MM.1S (cell line): ENCODE data around the gene OGFOD3.
"Not testable (repeated sequence)": the region's sequence is repeated elsewhere in the genome, so short reads cannot be mapped to it uniquely, and the experiment has no call there.

ENCODE experiments used
- DNase-seq: peaks from one replicate; pipeline ENCODE4 v3.0.0-alpha.2; 2015
- H2AFZ ChIP-seq: fragments of 300-600 bp; sonication (generic); 2 replicates; pipeline ENCODE4 v1.6.0; 2016; ENCODE audit warnings: antibody characterized with exemption, low read length
- H3F3A ChIP-seq: fragments of 300-600 bp; sonication (generic); 2 replicates; pipeline ENCODE4 v1.6.1; 2016; ENCODE audit warnings: mild to moderate bottlenecking, antibody characterized with exemption, low read length, moderate library complexity, mixed read lengths; ENCODE audit not compliant: insufficient read depth
- H3K27ac ChIP-seq: fragments of 300-600 bp; sonication (generic); 2 replicates; pipeline ENCODE4 v1.5.1; 2016; ENCODE audit warnings: mild to moderate bottlenecking, low read length
- H3K27me3 ChIP-seq: fragments of 300-600 bp; sonication (generic); replicated peaks from 2 replicates; pipeline ENCODE4 v1.6.0; 2016; ENCODE audit warnings: low read length; ENCODE audit not compliant: insufficient read depth
- H3K36me3 ChIP-seq: fragments of 300-600 bp; sonication (generic); replicated peaks from 2 replicates; pipeline ENCODE4 v1.6.1; 2016; ENCODE audit warnings: mild to moderate bottlenecking, low read length, mixed read lengths; ENCODE audit not compliant: insufficient read depth
- H3K4me1 ChIP-seq: fragments of 300-600 bp; sonication (generic); 2 replicates; pipeline ENCODE4 v1.6.1; 2016; ENCODE audit warnings: low read length, mixed read lengths
- H3K4me2 ChIP-seq: fragments of 300-600 bp; sonication (generic); 2 replicates; pipeline ENCODE4 v1.6.0; 2016; ENCODE audit warnings: low read depth, low read length
- H3K4me3 ChIP-seq: fragments of 300-600 bp; sonication (generic); 2 replicates; pipeline ENCODE4 v1.5.1; 2016; ENCODE audit warnings: low read length, mixed read lengths
- H3K79me2 ChIP-seq: fragments of 300-600 bp; sonication (generic); 2 replicates; pipeline ENCODE4 v1.6.1; 2016; ENCODE audit warnings: mixed run types, low read length, mixed read lengths
- H3K9ac ChIP-seq: fragments of 300-600 bp; sonication (generic); 2 replicates; pipeline ENCODE4 v1.6.1; 2016; ENCODE audit warnings: low read length, mixed read lengths
- H3K9me2 ChIP-seq: fragments of 300-600 bp; sonication (generic); replicated peaks from 2 replicates; pipeline ENCODE4 v1.6.1; 2016; ENCODE audit warnings: mild to moderate bottlenecking, low read length, mixed read lengths; ENCODE audit not compliant: insufficient read depth
- H3K9me3 ChIP-seq: fragments of 300-600 bp; sonication (generic); replicated peaks from 2 replicates; pipeline ENCODE4 v1.6.1; 2016; ENCODE audit warnings: mild to moderate bottlenecking, low read length, mixed read lengths; ENCODE audit not compliant: insufficient read depth
- H4K20me1 ChIP-seq: fragments of 300-600 bp; sonication (generic); 2 replicates; pipeline ENCODE4 v1.6.1; 2016; ENCODE audit warnings: mild to moderate bottlenecking, low read length, moderate library complexity, mixed read lengths; ENCODE audit not compliant: insufficient read depth
- EZH2 ChIP-seq: fragments of 300-600 bp; sonication (generic); optimal IDR thresholded peaks from 2 replicates; pipeline ENCODE3; 2017; ENCODE audit warnings: low read depth, mild to moderate bottlenecking, antibody characterized with exemption, low read length, mixed read lengths
- EZH2phosphoT487 ChIP-seq: fragments of 300-600 bp; sonication (generic); IDR thresholded peaks from 2 replicates; pipeline ENCODE4 v1.6.1; 2018; ENCODE audit warnings: antibody characterized with exemption, low read length
- TF ChIP-seq, protein P1 (sequence below): fragments of 300-600 bp; sonication (generic); IDR thresholded peaks from 2 replicates; pipeline ENCODE4 v1.5.1; 2016; ENCODE audit warnings: antibody characterized with exemption, low read length, mixed read lengths

Gene OGFOD3

GRCh38 chr17:82382933-82383255, 35.5 kb downstream of the OGFOD3 start:
- H3K4me1 ChIP-seq = peaks cover 3% of the 10 kb centered on the region; the same call in 1 of the 2 replicates
- H3K9ac ChIP-seq = no peak overlapping the region
- no peak overlapping the region for H3K4me3 ChIP-seq
- no peak overlapping the region for H3K27ac ChIP-seq
- H3K36me3 ChIP-seq = no peaks in the 10 kb centered on the region
- no peaks in the 10 kb centered on the region for H4K20me1 ChIP-seq
- TF ChIP-seq EZH2phosphoT487 = no peak
- TF ChIP-seq, protein P1, sequence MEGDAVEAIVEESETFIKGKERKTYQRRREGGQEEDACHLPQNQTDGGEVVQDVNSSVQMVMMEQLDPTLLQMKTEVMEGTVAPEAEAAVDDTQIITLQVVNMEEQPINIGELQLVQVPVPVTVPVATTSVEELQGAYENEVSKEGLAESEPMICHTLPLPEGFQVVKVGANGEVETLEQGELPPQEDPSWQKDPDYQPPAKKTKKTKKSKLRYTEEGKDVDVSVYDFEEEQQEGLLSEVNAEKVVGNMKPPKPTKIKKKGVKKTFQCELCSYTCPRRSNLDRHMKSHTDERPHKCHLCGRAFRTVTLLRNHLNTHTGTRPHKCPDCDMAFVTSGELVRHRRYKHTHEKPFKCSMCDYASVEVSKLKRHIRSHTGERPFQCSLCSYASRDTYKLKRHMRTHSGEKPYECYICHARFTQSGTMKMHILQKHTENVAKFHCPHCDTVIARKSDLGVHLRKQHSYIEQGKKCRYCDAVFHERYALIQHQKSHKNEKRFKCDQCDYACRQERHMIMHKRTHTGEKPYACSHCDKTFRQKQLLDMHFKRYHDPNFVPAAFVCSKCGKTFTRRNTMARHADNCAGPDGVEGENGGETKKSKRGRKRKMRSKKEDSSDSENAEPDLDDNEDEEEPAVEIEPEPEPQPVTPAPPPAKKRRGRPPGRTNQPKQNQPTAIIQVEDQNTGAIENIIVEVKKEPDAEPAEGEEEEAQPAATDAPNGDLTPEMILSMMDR = no peak
- TF ChIP-seq EZH2 = no peak
- H3K9me2 ChIP-seq = no peaks in the 10 kb centered on the region
- H3F3A ChIP-seq = no peaks in the 10 kb centered on the region
- no peak for DNase-seq
- H3K4me2 ChIP-seq = no peak overlapping the region
- H3K27me3 ChIP-seq = no peaks in the 10 kb centered on the region; the same call in 1 of the 2 replicates
- H3K79me2 ChIP-seq = no peaks in the 10 kb centered on the region
- no peak overlapping the region for H2AFZ ChIP-seq
- no peaks in the 10 kb centered on the region for H3K9me3 ChIP-seq

DNA sequence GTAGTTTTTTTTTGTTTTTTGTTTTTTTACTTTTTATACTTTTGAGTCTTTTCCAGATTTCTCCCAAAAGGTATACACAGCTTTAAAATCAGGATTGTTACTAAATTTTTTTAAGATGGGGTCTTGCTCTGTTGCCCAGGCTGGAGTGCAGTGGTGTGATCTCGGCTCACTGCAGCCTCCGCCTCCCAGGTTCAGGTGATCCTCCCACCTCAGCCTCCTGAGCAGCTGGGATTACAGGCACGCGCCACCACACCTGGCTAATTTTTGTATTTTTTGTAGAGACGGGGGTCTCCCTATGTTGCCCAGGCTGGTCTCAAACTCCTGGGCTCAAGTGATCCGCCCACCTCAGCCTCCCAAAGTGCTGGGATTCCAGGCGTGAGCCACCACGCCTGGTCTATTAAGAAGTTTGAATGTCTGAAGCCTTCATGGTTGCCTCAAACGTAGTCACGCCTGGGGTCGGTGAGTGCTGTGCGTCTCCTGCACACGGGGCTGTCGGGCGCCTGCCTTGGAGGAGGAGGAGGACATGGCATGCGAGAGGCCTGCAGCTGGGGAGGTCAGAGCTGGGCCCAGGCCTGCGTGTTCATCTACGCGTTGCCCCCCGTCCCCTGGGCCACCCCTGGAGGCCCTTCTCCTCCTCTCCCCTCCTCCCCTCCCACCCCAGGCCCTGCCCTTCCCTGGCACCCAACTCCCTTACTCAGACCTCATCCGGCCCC, 36.0 kb downstream of the OGFOD3 start:
- not testable (repeated sequence) for H3F3A ChIP-seq, H3K9me3 ChIP-seq, H3K9me2 ChIP-seq, H2AFZ ChIP-seq, H3K27me3 ChIP-seq, H3K4me2 ChIP-seq, H3K36me3 ChIP-seq, H4K20me1 ChIP-seq, H3K79me2 ChIP-seq, DNase-seq, H3K9ac ChIP-seq, H3K27ac ChIP-seq, H3K4me3 ChIP-seq, H3K4me1 ChIP-seq

DNA sequence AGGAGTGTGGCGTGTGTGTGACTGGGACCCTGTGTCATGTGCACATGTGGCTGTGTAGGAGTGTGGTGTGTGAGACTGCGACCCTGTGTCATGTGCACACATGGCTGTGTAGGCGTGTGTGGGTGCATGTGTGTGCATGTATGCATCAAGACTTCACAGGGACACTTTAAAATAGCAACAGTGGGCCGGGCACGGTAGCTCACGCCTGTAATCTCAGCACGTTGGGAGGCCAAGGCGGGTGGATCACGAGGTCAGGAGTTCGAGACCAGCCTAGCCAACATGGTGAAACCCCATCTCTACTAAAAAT, 36.7 kb downstream of the OGFOD3 start:
- not testable (repeated sequence) for H4K20me1 ChIP-seq, DNase-seq, H3K9me3 ChIP-seq, H3K4me2 ChIP-seq, H3K27ac ChIP-seq, H3K27me3 ChIP-seq, H2AFZ ChIP-seq, H3K9me2 ChIP-seq, H3K4me3 ChIP-seq, H3K36me3 ChIP-seq, H3K79me2 ChIP-seq, H3K4me1 ChIP-seq, H3F3A ChIP-seq, H3K9ac ChIP-seq

GRCh38 chr17:82380860-82381702, 37.3 kb downstream of the OGFOD3 start:
- TF ChIP-seq EZH2 (no peak), EZH2phosphoT487 (no peak)
- TF ChIP-seq, protein P1 = no peak
- no peak for DNase-seq
- Histone ChIP-seq H3K4me2 (no peak overlapping the region), H4K20me1 (no peaks in the 10 kb centered on the region), H3F3A (no peaks in the 10 kb centered on the region), H3K4me1 (peaks cover 3% of the 10 kb centered on the region; the same call in 1 of the 2 replicates), H3K79me2 (no peaks in the 10 kb centered on the region), H3K9me3 (no peaks in the 10 kb centered on the region), H3K36me3 (no peaks in the 10 kb centered on the region), H2AFZ (no peak overlapping the region), H3K4me3 (no peak overlapping the region), H3K27ac (no peak overlapping the region), H3K9ac (no peak overlapping the region), H3K27me3 (no peaks in the 10 kb centered on the region; the same call in 1 of the 2 replicates), H3K9me2 (no peaks in the 10 kb centered on the region)
